H9 (cell line): Measurements from ENCODE around the gene KCNAB1. TPM values are rescaled to one million over a fixed set of nuclear protein-coding genes. Genes with fewer than 3 reads are reported as not detected.
A peak's percentile ranks its signal among the peaks of the same experiment; 100 is the strongest.

Experiments used
- DNase-seq: peaks from one replicate; pipeline ENCODE4 v3.0.0-alpha.2; 2017
- H2AFZ ChIP-seq: one replicate; pipeline ENCODE4 v1.6.1; 2013; ENCODE audit warnings: mild to moderate bottlenecking, low read length, control low read depth, moderate library complexity
- H2AK5ac ChIP-seq: 2 replicates; pipeline ENCODE4 v1.6.1; 2013; ENCODE audit warnings: low read length, control low read depth, mixed read lengths; ENCODE audit not compliant: insufficient read length
- H2BK120ac ChIP-seq: one replicate; pipeline ENCODE4 v1.6.1; 2013; ENCODE audit warnings: low read depth, mild to moderate bottlenecking, low read length, control low read depth, inconsistent platforms; ENCODE audit not compliant: poor library complexity, severe bottlenecking
- H2BK12ac ChIP-seq: 2 replicates; pipeline ENCODE4 v1.6.1; 2013; ENCODE audit warnings: low read length, control low read depth, mixed read lengths, low read depth; ENCODE audit not compliant: insufficient read length
- H2BK15ac ChIP-seq: 2 replicates; pipeline ENCODE4 v1.6.1; 2013; ENCODE audit warnings: low read depth, low read length, control low read depth
- H2BK20ac ChIP-seq: one replicate; pipeline ENCODE4 v1.6.1; 2013; ENCODE audit warnings: low read depth, mild to moderate bottlenecking, low read length, control low read depth, inconsistent platforms; ENCODE audit not compliant: poor library complexity, severe bottlenecking
- H2BK5ac ChIP-seq: 2 replicates; pipeline ENCODE4 v1.6.1; 2013; ENCODE audit warnings: low read length, control low read depth, mixed read lengths; ENCODE audit not compliant: insufficient read length
- H3K14ac ChIP-seq: 2 replicates; pipeline ENCODE4 v1.6.1; 2013; ENCODE audit warnings: low read length, control low read depth; ENCODE audit not compliant: insufficient read depth
- H3K18ac ChIP-seq: 2 replicates; pipeline ENCODE4 v1.6.1; 2013; ENCODE audit warnings: low read depth, mild to moderate bottlenecking, mixed read lengths, low read length, control low read depth; ENCODE audit not compliant: insufficient read length
- H3K23ac ChIP-seq: 2 replicates; pipeline ENCODE4 v1.6.1; 2013; ENCODE audit warnings: low read length, control low read depth, mixed read lengths, low read depth; ENCODE audit not compliant: insufficient read length
- H3K23me2 ChIP-seq: 2 replicates; pipeline ENCODE4 v1.6.1; 2013; ENCODE audit warnings: low read depth, mild to moderate bottlenecking, mixed read lengths, low read length, control low read depth; ENCODE audit not compliant: insufficient read length, poor library complexity, severe bottlenecking
- H3K27ac ChIP-seq: 2 replicates; pipeline ENCODE4 v1.5.1; 2013; ENCODE audit warnings: low read length, control low read depth, mixed read lengths, low read depth; ENCODE audit not compliant: insufficient read length
- H3K27me3 ChIP-seq: 2 replicates; pipeline ENCODE4 v1.6.1; 2013; ENCODE audit warnings: low read length, control low read depth, inconsistent platforms; ENCODE audit not compliant: insufficient read depth
- H3K4ac ChIP-seq: 2 replicates; pipeline ENCODE4 v1.6.1; 2013; ENCODE audit warnings: low read depth, mild to moderate bottlenecking, control low read depth, inconsistent platforms, low read length, moderate library complexity
- H3K4me1 ChIP-seq: 2 replicates; pipeline ENCODE4 v1.6.1; 2013; ENCODE audit warnings: low read length, control low read depth, inconsistent platforms; ENCODE audit not compliant: insufficient read depth
- H3K4me2 ChIP-seq: 2 replicates; pipeline ENCODE4 v1.6.1; 2013; ENCODE audit warnings: low read length, control low read depth, mixed read lengths; ENCODE audit not compliant: insufficient read length, insufficient read depth
- H3K56ac ChIP-seq: 2 replicates; pipeline ENCODE4 v1.6.1; 2013; ENCODE audit warnings: low read depth, mild to moderate bottlenecking, mixed read lengths, low read length, control low read depth; ENCODE audit not compliant: insufficient read length
- H3K79me1 ChIP-seq: 2 replicates; pipeline ENCODE4 v1.6.1; 2013; ENCODE audit warnings: low read depth, mild to moderate bottlenecking, moderate library complexity, low read length, control low read depth, inconsistent platforms; ENCODE audit not compliant: insufficient read depth, poor library complexity, severe bottlenecking
- H3K79me2 ChIP-seq: 2 replicates; pipeline ENCODE4 v1.6.1; 2013; ENCODE audit warnings: low read length, control low read depth, inconsistent platforms; ENCODE audit not compliant: insufficient read depth
- H3K9ac ChIP-seq: 2 replicates; pipeline ENCODE4 v1.6.1; 2013; ENCODE audit warnings: low read length, control low read depth, mixed read lengths; ENCODE audit not compliant: insufficient read length; ENCODE audit errors: extremely low read depth
- H3K9me3 ChIP-seq: one replicate; pipeline ENCODE4 v1.6.1; 2013; ENCODE audit warnings: low read depth, low read length, inconsistent platforms; ENCODE audit not compliant: control insufficient read depth
- H3T11ph ChIP-seq: one replicate; pipeline ENCODE4 v1.6.1; 2013; ENCODE audit warnings: mild to moderate bottlenecking, low read length, control low read depth, inconsistent platforms
- H4K20me1 ChIP-seq: one replicate; pipeline ENCODE4 v1.6.1; 2013; ENCODE audit not compliant: control insufficient read depth, insufficient read length, insufficient read depth
- H4K5ac ChIP-seq: 2 replicates; pipeline ENCODE4 v1.6.1; 2013; ENCODE audit warnings: low read depth, mild to moderate bottlenecking, mixed read lengths, low read length, control low read depth; ENCODE audit not compliant: insufficient read length
- H4K8ac ChIP-seq: replicated peaks from 2 replicates; pipeline ENCODE4 v1.6.1; 2013; ENCODE audit warnings: low read length, control low read depth, mixed read lengths, low read depth; ENCODE audit not compliant: insufficient read length
- H4K91ac ChIP-seq: 2 replicates; pipeline ENCODE4 v1.6.1; 2013; ENCODE audit warnings: low read depth, mild to moderate bottlenecking, moderate library complexity, mixed read lengths, low read length, control low read depth; ENCODE audit not compliant: insufficient read length
- H3K27ac Mint-ChIP-seq, 3 experiments: 2 replicates in 2 of 3; 3 replicates in 1 of 3; pipeline ENCODE4 v1.8.0; 2020 to 2021; ENCODE audit warnings: mixed read lengths in 3 of 3, mild to moderate bottlenecking in 1 of 3, moderate library complexity in 1 of 3
- H3K27me3 Mint-ChIP-seq: 2 replicates; pipeline ENCODE4 v1.8.0; 2021; ENCODE audit warnings: low read depth, mild to moderate bottlenecking, moderate library complexity, mixed read lengths
- H3K36me3 Mint-ChIP-seq, 3 experiments: 2 replicates in 2 of 3; 3 replicates in 1 of 3; pipeline ENCODE4 v1.8.0; 2020 to 2021; ENCODE audit warnings: low read depth in 3 of 3, mixed read lengths in 3 of 3; ENCODE audit not compliant: insufficient read depth in 1 of 3
- H3K4me1 Mint-ChIP-seq, 2 experiments: 2 replicates each; pipeline ENCODE4 v1.8.0; 2020; ENCODE audit warnings: mixed read lengths in 2 of 2
- H3K4me3 Mint-ChIP-seq, 2 experiments: 2 replicates in 1 of 2; 3 replicates in 1 of 2; pipeline ENCODE4 v1.8.0; 2020 to 2021; ENCODE audit warnings: mild to moderate bottlenecking in 2 of 2, mixed read lengths in 2 of 2, moderate library complexity in 1 of 2
- H3K9me3 Mint-ChIP-seq, 2 experiments: 2 replicates in 1 of 2; 3 replicates in 1 of 2; pipeline ENCODE4 v1.8.0; 2020; ENCODE audit warnings: mild to moderate bottlenecking in 2 of 2, mixed read lengths in 2 of 2, moderate library complexity in 1 of 2
- CTCF ChIP-seq: fragments of 200-600 bp; sonication (generic); conservative IDR thresholded peaks from 3 replicates; pipeline ENCODE4 v1.8.0; 2021; ENCODE audit warnings: antibody characterized with exemption, mild to moderate bottlenecking
- WGBS: extraction: QIAGEN DNeasy Blood & Tissue Kit; methylation state at CpG from one replicate; pipeline ENCODE4 v1.1.7; 2013; ENCODE audit warnings: missing lambda C conversion rate, low lambda C conversion rate, mixed read lengths; ENCODE audit not compliant: insufficient read length; ENCODE audit errors: extremely low coverage; 5-methylcytosine and 5-hydroxymethylcytosine counted together
- total RNA-seq: library from RNA; stranded (reverse); gene quantifications from 2 replicates; pipeline ENCODE4 v1.2.1, GENCODE V29; 2021

Gene KCNAB1
- total RNA-seq, 1 experiment from 2014 or later: 3.7 TPM

- Mint-ChIP-seq H3K4me3 (no peak overlapping the region), H3K4me1 (peaks cover 10 to 15% of the 10 kb centered on the region in 2 experiments), H3K36me3 (peaks cover 3 to 5% (median 3%) of the 10 kb centered on the region in 3 experiments; a peak in 4 of 7 replicates), H3K27me3 (no peaks in the 10 kb centered on the region; the same call in 1 of the 2 replicates), H3K27ac (no peak overlapping the region), H3K9me3 (peaks cover 3 to 5% of the 10 kb centered on the region in 2 experiments; a peak in 4 of 5 replicates)
- Histone ChIP-seq H4K5ac (no peak overlapping the region), H3K18ac (no peak overlapping the region), H3K14ac (no peak overlapping the region), H2AFZ (peak overlapping the region; percentile 94), H2AK5ac (no peak overlapping the region), H2BK5ac (no peak overlapping the region), H3K56ac (no peak overlapping the region), H3K9ac (no peak overlapping the region), H3K4me2 (no peak overlapping the region), H3K79me2 (no peaks in the 10 kb centered on the region), H4K8ac (no peak overlapping the region), H3K9me3 (peaks cover 1% of the 10 kb centered on the region), H2BK15ac (no peak overlapping the region), H3K4ac (no peak overlapping the region), H3K23me2 (no peaks in the 10 kb centered on the region), H4K20me1 (no peaks in the 10 kb centered on the region), H3T11ph (no peak overlapping the region), H3K4me1 (no peaks in the 10 kb centered on the region), H2BK12ac (no peak overlapping the region), H3K23ac (no peak overlapping the region), H2BK20ac (no peak overlapping the region), H2BK120ac (no peak overlapping the region), H3K27ac (no peak overlapping the region), H3K27me3 (no peaks in the 10 kb centered on the region), H3K79me1 (no peaks in the 10 kb centered on the region), H4K91ac (no peak overlapping the region)
- TF ChIP-seq CTCF: peak; percentile 88
- no CpG with 5 or more reads among the region's 8 CpGs for WGBS
- peak; percentile 44 for DNase-seq
Observed at GRCh38 chr3:156150434-156151066, 30.2 kb downstream of the KCNAB1 start.
